SK-N-MC (cell line): Measurements from ENCODE around the gene TFEC.
A peak's percentile ranks its signal among the peaks of the same experiment; 100 is the strongest.
"Not testable (repeated sequence)": the region's sequence is repeated elsewhere in the genome, so short reads cannot be mapped to it uniquely, and the experiment has no call there.

Source experiments
- DNase-seq: peaks from one replicate; pipeline ENCODE4 v3.0.0-alpha.2; 2011; ENCODE audit warnings: low read depth, low spot score
- H3K27ac ChIP-seq: fragments of 200-600 bp; sonication (generic); 2 replicates; pipeline ENCODE4 v1.5.1; 2016; ENCODE audit warnings: mixed run types
- H3K36me3 ChIP-seq: fragments of 200-600 bp; sonication (generic); 2 replicates; pipeline ENCODE4 v1.6.1; 2017; ENCODE audit warnings: antibody characterized with exemption, low read length, mixed read lengths; ENCODE audit not compliant: insufficient read depth
- H3K4me3 ChIP-seq: fragments of 200-600 bp; sonication (generic); 2 replicates; pipeline ENCODE4 v1.5.1; 2016
- H3K9ac ChIP-seq: fragments of 200-600 bp; sonication (generic); 2 replicates; pipeline ENCODE4 v1.8.0; 2017; ENCODE audit warnings: mixed run types, mixed read lengths; ENCODE audit not compliant: insufficient read length
- H3K9me3 ChIP-seq: fragments of 200-600 bp; sonication (generic); 2 replicates; pipeline ENCODE4 v1.6.1; 2017; ENCODE audit warnings: low read depth, mild to moderate bottlenecking, antibody characterized with exemption, low read length, moderate library complexity, mixed read lengths
- EZH2 ChIP-seq: fragments of 200-600 bp; sonication (generic); IDR thresholded peaks from one replicate; pipeline ENCODE4 v1.6.1; 2017; ENCODE audit warnings: antibody characterized with exemption
- FOXP2 ChIP-seq: optimal IDR thresholded peaks from 2 replicates; pipeline ENCODE3; 2011; ENCODE audit warnings: mild to moderate bottlenecking, moderate library complexity; ENCODE audit not compliant: insufficient read depth; ENCODE audit errors: extremely low read length, control extremely low read depth
- POLR2AphosphoS5 ChIP-seq: IDR thresholded peaks from 2 replicates; pipeline ENCODE4 v1.6.1; 2012; ENCODE audit warnings: mild to moderate bottlenecking, low read depth, low read length, borderline replicate concordance

Gene TFEC

DNA sequence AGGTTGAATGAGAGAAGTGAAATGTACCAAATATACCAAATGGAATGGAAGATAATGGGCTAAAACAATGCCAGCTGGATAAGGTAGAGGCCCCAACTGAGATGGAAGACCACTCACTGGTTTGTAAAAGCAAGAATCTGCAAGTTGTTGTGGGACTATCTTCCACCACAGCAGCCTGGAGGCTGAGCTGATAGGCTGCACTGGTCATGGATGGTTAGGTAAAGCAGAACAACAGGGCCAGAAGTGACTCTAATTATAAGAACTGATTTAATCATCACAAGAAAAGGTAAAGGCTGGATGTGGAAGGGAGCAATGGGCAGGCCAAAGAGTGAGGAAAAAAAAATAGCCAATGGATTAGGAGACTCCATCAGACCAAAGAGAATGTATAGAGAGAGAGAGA lies 11.8 kb downstream of the TFEC start:
- Histone ChIP-seq H3K9ac (no peak overlapping the region), H3K36me3 (no peaks in the 10 kb centered on the region), H3K9me3 (no peaks in the 10 kb centered on the region), H3K27ac (no peak overlapping the region), H3K4me3 (no peak overlapping the region)
- no peak for DNase-seq
- TF ChIP-seq POLR2AphosphoS5 (no peak), FOXP2 (no peak), EZH2 (no peak)

DNA sequence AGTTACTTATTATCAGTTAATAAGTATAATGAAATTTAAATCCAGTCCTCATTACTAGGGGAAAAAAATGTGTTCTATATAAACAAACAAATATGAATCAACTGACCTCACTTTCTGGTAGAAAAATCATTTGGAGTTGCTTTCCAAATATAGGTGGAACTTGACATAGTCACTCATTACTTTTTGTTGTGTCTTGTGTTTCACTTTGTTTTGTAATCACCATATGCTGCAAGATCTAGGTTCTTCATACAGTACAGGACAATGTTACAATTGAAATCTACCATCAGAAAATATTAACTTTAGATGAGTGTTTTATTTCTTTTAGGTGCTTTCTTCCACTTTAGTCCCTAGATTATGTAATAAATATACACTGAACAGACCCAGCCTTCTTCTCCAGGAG lies 16.9 kb downstream of the TFEC start:
- no peaks in the 10 kb centered on the region for H3K9me3 ChIP-seq
- TF ChIP-seq POLR2AphosphoS5, result no peak
- no peak for TF ChIP-seq FOXP2
- no peak for TF ChIP-seq EZH2
- H3K27ac ChIP-seq, result no peak overlapping the region
- H3K36me3 ChIP-seq, result no peaks in the 10 kb centered on the region
- DNase-seq, result no peak
- H3K9ac ChIP-seq, result no peak overlapping the region
- no peak overlapping the region for H3K4me3 ChIP-seq

DNA sequence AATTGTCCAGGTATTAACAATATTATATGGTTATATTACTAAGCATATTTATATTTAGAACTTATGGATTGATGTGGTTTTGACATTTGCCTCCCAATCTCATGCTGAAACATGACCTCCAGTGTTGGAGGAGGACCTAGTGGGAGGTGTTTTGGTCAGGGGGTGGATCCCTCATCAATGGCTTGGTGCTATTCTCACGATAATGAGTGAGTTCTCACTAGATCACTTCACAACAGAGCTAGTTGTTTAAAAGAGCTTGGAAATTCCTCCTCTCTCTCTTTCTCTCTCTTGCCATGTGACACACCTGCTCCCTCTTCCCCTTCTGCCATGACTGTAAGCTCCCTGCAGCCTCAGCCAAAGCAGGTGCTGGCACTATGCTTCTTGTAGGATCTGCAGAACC lies 19.0 kb downstream of the TFEC start:
- no peak for DNase-seq
- no peak overlapping the region for H3K4me3 ChIP-seq
- no peaks in the 10 kb centered on the region for H3K36me3 ChIP-seq
- H3K9ac ChIP-seq, result no peak overlapping the region
- TF ChIP-seq EZH2, result no peak
- TF ChIP-seq FOXP2, result no peak
- TF ChIP-seq POLR2AphosphoS5, result no peak
- no peak overlapping the region for H3K27ac ChIP-seq
- no peaks in the 10 kb centered on the region for H3K9me3 ChIP-seq

- H3K9ac ChIP-seq, H3K36me3 ChIP-seq, H3K9me3 ChIP-seq, H3K4me3 ChIP-seq, H3K27ac ChIP-seq, DNase-seq: not testable (repeated sequence)
Measured at GRCh38 chr7:116004762-116005161, 25.8 kb downstream of the TFEC start.

DNA sequence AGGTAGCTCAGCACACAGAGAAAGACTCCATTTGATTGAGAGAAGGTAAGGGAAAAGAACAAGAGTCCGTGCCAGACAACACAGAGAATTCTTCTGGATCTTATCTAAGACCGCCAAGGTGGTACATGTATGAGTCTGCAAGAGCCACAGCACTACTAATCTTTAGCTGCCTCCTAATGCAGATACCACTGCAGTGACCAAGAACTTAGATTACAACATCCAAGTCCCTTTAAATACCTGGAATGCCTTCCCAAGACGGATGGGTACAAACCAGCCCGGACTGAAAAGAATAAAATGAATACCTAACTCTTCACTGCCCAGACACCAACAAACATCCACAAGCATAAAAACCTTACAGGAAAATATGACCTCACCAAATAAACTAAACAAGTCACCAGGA lies 33.3 kb downstream of the TFEC start:
- Histone ChIP-seq H3K9me3 (0 out of 2 replicates have a peak, but pooled peaks cover 5% of the 10 kb centered on the region), H3K4me3 (no peak overlapping the region), H3K27ac (no peak overlapping the region), H3K9ac (no peak overlapping the region), H3K36me3 (no peaks in the 10 kb centered on the region)
- DNase-seq, result no peak
- TF ChIP-seq FOXP2 (no peak), POLR2AphosphoS5 (no peak), EZH2 (no peak)

- DNase-seq, result no peak
- H3K4me3 ChIP-seq, result no peak overlapping the region
- no peak overlapping the region for H3K27ac ChIP-seq
- H3K36me3 ChIP-seq, result no peaks in the 10 kb centered on the region
- H3K9ac ChIP-seq, result no peak overlapping the region
- 0 out of 2 replicates have a peak, but pooled peaks cover 5% of the 10 kb centered on the region for H3K9me3 ChIP-seq
- TF ChIP-seq FOXP2, result no peak
- TF ChIP-seq EZH2, result no peak
- no peak for TF ChIP-seq POLR2AphosphoS5
Measured at GRCh38 chr7:115995701-115996100, 34.9 kb downstream of the TFEC start.

- Histone ChIP-seq H3K36me3 (no peaks in the 10 kb centered on the region), H3K9me3 (no peaks in the 10 kb centered on the region), H3K27ac (0 out of 2 replicates have a peak overlapping the region, but pooled peaks have one; percentile 7), H3K4me3 (no peak overlapping the region), H3K9ac (no peak overlapping the region)
- no peak for TF ChIP-seq FOXP2
- TF ChIP-seq EZH2, result no peak
- TF ChIP-seq POLR2AphosphoS5, result no peak
- DNase-seq, result no peak
Measured at GRCh38 chr7:115988401-115988800, 42.2 kb downstream of the TFEC start.

DNA sequence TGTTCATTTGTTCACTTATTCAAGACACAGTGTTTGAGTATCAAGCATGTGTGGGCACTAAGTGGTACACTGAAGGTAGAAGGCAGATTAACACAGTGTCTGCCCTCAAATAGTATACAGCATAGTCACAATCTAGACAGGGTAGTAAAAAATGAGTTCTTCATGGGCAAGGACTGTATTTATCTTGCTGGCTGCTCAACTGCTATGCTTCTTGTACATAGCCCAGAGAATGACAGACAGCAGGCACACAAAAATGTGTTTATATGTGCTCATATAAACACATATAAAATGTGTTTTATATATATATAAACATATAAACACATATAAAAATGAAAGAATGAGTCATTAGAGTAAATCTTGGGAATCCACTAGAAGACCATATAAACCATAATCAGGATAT lies 43.1 kb downstream of the TFEC start:
- H3K9ac ChIP-seq, result no peak overlapping the region
- no peak overlapping the region for H3K4me3 ChIP-seq
- DNase-seq, result no peak
- no peak overlapping the region for H3K27ac ChIP-seq
- no peak for TF ChIP-seq POLR2AphosphoS5
- TF ChIP-seq EZH2, result no peak
- TF ChIP-seq FOXP2, result no peak
- H3K9me3 ChIP-seq, result no peaks in the 10 kb centered on the region
- H3K36me3 ChIP-seq, result no peaks in the 10 kb centered on the region

- no peak for DNase-seq
- no peak overlapping the region for H3K27ac ChIP-seq
- H3K9ac ChIP-seq, result no peak overlapping the region
- H3K9me3 ChIP-seq, result no peaks in the 10 kb centered on the region
- no peak for TF ChIP-seq POLR2AphosphoS5
- TF ChIP-seq EZH2, result no peak
- no peak for TF ChIP-seq FOXP2
- no peaks in the 10 kb centered on the region for H3K36me3 ChIP-seq
- no peak overlapping the region for H3K4me3 ChIP-seq
Measured at GRCh38 chr7:115984105-115984504, 46.5 kb downstream of the TFEC start.
